Left ventricle myocardium superior (tissue), 1 donor: ENCODE results near the gene CAMSAP3. TPM values are rescaled to one million over a fixed set of nuclear protein-coding genes. Genes with fewer than 3 reads are reported as not detected.

Experiments used
- ATAC-seq: fragments of 200-7000 bp; cut with Tn5 transposase; one replicate; pipeline ENCODE4 v1.9.1; 2020; ENCODE audit warnings: mild to moderate bottlenecking, moderate library complexity
- DNase-seq: peaks from one replicate; pipeline ENCODE4 v3.0.0-alpha.2; 2020
- intact Hi-C: fragments of 100-400 bp; cut with micrococcal nuclease; formaldehyde crosslinking; loops from one replicate; pipeline ENCODE4 v1.11.0; 2022
- long read RNA-seq: library from polyadenylated mRNA; unstranded; transcript quantifications from one replicate; pipeline ENCODE4 v2.0.0, GENCODE V29; 2021
- total RNA-seq: library from RNA; stranded (reverse); fragmentation: NEBNext Ultra II Directional; extraction: Animal tissue kit (Norgen Biotek cat#: 25700); gene quantifications from one replicate; pipeline ENCODE4 v1.2.1, GENCODE V29; 2021
- donor health status: DM: no; HTN: yes; CAD: no; lungs with severe emphysema.

CAMSAP3 gene
- 2.6 TPM for total RNA-seq
- long read RNA-seq, partial matches to known transcripts = 7 of 9 reads
- long read RNA-seq, other reads (novel, unspliced or antisense) = 2 of 9 reads

DNA sequence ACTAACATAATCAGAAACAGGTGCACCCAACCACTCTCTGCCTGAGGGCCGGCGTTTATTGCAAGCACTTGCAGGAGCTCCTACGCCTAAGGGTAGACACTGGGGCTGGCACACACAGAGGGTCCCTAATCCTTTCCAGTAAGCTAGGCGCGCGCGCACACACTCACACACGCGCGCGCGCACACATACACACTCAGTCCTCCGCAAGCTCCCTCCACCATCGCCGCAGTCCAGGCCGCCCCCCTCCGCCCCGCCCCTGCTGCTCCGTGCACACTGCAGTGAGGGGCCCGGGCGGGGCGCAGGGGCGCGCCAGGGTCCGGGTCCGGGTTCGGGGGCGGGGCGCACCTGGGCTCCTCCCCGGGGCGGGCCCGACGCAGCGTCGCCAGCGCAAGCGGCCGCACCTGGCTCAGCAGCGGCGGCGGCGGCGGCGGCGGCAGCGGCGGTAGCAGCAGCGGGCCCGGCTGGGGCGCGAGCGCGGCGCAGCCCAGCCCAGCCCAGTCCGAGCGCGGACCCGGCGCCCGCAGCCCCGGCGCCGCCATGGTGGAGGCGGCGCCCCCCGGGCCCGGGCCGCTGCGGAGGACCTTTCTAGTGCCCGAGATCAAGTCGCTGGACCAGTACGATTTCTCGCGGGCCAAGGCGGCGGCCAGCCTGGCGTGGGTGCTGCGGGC lies at the start of gene CAMSAP3:
CAMSAP3 (plus strand) TSS at position 398 of the 668 bp plus-strand sequence; CDS start at position 538, 140 bp downstream.
- DNase-seq (peak; percentile 33), ATAC-seq (peak; percentile 72)
- intact Hi-C loops = no loop called here

DNA sequence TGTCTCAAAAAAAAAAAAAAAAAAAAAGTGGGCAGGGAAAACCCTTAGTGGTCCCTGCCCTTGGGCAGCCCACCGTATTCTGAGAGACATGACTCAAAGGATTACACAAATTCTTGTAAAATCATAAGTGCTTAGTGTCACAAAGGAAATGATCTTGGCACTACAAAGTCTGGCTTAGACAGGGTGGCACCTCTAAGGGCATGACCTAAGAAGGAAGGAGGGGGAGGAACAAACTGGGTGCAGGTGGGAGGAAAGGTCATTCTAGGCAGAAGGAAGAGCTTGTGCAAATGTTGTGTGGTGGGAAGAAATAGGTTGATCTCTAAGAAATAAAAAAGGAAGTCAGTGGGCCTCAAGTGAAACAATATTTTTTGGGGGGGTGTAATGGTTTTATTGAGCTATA lies 49.8 kb upstream of the CAMSAP3 start:
- intact Hi-C loops = no loop called here
- DNase-seq (no peak), ATAC-seq (no peak)

DNA sequence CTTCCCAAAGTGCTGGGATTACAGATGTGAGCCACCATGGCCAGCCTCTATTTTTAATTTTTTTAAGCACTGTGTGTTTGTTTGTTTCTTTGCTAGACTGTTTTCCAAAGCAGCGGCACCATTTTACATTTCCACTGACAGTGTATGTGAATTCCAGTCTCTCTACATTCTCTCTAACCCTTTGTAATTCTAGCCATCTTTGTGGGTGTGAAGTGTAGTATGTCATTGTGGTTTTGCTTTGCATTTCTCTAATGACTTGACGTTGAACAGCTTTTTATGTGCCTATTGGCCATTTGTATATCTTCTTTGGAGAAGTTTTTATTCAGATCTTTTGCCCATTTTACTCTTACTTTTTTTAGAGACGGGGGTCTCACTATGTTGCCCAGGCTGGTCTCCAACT lies 48.5 kb upstream of the CAMSAP3 start:
- ATAC-seq (no peak), DNase-seq (no peak)
- intact Hi-C loops = no loop called here

DNA sequence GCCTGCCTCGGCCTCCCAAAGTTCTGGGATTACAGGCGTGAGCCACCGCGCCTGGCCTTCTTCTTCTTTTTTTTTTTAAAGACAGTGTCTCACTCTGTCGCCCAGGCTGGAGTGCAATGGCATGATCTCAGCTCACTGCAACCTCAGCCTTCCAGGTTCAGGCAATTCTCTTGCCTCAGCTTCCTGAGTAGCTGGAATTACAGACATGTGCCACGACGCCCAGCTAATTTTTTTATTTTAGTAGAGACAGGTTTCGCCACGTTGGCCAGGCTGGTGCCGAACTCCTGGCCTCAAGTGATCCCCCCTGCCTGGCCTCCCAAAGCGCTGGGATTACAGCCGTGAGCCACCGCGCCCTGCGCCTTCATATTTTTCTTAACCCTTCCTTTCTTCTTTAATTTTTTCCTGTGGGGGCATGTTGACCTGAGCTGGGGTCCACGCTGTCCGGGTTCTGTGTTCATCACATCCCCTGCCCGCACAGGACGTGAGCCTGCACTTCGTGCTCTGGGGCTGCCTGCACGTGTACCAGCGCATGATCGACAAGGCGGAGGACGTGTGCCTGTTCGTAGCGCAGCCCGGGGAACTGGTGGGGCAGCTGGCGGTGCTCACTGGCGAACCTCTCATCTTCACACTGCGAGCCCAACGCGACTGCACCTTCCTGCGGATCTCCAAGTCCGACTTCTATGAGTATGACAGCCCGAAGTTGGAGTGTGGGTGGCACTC lies 46.1 kb upstream of the CAMSAP3 start:
- intact Hi-C loops = no loop called here
- peak; percentile 31 for DNase-seq
- ATAC-seq = no peak

GRCh38 chr19:7550169-7550770 lies 45.4 kb upstream of the CAMSAP3 start:
- ATAC-seq (peak; percentile 6), DNase-seq (peak; percentile 31)
- intact Hi-C loops = no loop called here

GRCh38 chr19:7550987-7551761 lies 44.5 kb upstream of the CAMSAP3 start:
- intact Hi-C loops = no loop called here

DNA sequence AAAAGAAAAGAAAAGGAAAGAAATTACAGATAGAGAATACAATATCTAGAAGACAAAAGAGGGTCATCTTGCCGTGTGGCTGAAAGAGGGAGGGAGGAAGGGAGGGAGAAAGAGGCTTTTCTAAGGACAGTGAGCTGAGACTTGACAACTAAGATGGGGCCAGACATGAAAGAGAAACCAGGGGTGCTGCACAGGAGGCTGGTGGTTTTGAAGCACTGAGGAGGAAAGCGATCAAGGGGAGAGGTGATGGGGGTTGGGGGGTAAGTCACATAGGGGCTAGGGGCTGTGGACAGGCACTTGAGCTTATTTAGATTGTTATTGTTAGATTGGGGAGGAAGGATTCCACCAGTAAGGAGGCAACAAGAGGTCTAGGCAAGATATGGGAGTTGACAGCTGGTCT lies 42.9 kb upstream of the CAMSAP3 start:
- ATAC-seq (no peak), DNase-seq (no peak)
- intact Hi-C loops = no loop called here

More at GRCh38 chr19:7550987-7551761, 44.5 kb upstream of the CAMSAP3 start:
- DNase-seq (peak; percentile 82), ATAC-seq (peak; percentile 95)

- intact Hi-C loops = no loop called here
- DNase-seq = no peak
- no peak for ATAC-seq
Measured at GRCh38 chr19:7554565-7554964, 41.1 kb upstream of the CAMSAP3 start.

GRCh38 chr19:7554990-7555864 lies 40.4 kb upstream of the CAMSAP3 start:
- intact Hi-C loops = no loop called here
- ATAC-seq (no peak), DNase-seq (no peak)

GRCh38 chr19:7556696-7557315 lies 38.9 kb upstream of the CAMSAP3 start:
- intact Hi-C loops = no loop called here
- DNase-seq = no peak
- ATAC-seq = no peak

DNA sequence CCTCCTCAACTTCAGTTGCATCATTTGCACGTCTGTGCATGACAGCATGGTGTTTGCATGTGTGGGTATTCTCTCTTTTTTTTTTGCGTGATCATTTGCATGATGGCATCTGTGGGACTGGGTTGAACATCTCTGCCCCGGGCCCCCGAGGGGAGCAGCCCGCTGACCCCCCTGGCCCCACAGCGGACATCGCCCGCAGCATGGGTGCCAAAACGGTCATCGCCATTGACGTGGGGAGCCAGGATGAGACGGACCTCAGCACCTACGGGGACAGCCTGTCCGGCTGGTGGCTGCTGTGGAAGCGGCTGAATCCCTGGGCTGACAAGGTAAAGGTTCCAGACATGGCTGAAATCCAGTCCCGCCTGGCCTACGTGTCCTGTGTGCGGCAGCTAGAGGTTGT lies 37.0 kb upstream of the CAMSAP3 start:
- no peak for DNase-seq
- ATAC-seq = no peak
- intact Hi-C loops = no loop called here

DNA sequence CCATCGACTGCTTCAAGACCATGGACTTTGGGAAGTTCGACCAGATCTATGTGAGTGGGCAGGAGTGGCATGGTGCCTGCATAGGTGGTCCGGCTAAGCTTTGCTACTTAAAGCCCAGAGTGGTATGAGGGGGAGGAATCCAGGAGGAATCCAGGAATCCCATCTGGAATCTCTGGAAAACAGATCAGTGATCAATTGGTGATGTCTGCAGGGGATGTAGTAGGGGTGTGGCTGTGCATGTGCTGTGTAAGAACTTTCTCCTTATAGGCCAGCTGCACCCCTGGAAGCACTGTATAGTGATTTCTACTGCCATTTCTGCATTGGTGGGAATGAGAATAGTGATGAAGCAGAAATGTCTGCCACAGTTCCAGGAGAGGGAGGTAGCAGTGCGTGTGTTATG lies 36.6 kb upstream of the CAMSAP3 start:
- intact Hi-C loops = no loop called here
- no peak for ATAC-seq

GRCh38 chr19:7560255-7560654 lies 35.4 kb upstream of the CAMSAP3 start:
- intact Hi-C loops = no loop called here
- no peak for ATAC-seq
- no peak for DNase-seq

More for the DNA sequence above, 36.6 kb upstream of the CAMSAP3 start:
- DNase-seq = no peak

GRCh38 chr19:7561325-7561724 lies 34.3 kb upstream of the CAMSAP3 start:
- ATAC-seq = peak; percentile 19
- DNase-seq = no peak
- intact Hi-C loops = no loop called here

DNA sequence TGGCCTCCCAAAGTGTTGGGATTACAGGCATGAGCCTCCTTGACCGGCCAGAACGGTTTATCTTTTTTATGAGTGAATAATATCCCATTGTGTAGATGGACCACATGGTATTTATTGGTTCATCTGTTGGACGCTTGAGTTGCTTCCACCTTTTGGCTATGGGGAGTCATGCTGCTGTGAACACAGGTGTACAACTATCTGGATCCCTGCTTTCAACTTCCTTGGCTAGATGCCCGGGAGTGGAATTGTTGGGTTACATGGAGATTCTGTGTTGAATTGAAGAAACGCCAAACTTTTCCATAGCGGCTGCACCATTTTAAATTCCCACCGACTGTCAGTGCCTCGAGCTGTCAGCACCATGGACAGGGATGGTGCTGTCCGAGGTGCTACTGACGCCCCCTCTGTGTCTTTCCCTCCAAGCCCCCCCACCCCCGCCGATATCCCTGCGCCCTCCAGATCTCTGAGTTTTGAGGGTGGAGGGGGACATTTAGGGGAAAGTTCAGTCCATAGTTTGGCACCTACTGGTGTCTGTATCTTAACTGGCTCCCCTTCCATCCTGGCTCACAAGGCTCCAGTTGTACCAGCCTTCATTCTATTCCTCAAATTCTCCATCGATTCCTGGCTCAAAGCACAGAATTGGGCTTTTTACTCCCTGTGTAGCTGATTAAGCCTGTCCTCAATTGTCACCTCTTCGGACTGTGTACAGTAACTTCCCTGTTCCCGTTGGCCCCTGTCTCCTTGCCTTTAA lies 32.8 kb upstream of the CAMSAP3 start:
- intact Hi-C loops = no loop called here
- ATAC-seq (no peak), DNase-seq (no peak)

- intact Hi-C loops = loop anchor here (5.0 kb wide), 1 partner anchor 237 kb away; no protein-coding TSS in a partner anchor
Measured at GRCh38 chr19:7564866-7565265, 30.8 kb upstream of the CAMSAP3 start.

DNA sequence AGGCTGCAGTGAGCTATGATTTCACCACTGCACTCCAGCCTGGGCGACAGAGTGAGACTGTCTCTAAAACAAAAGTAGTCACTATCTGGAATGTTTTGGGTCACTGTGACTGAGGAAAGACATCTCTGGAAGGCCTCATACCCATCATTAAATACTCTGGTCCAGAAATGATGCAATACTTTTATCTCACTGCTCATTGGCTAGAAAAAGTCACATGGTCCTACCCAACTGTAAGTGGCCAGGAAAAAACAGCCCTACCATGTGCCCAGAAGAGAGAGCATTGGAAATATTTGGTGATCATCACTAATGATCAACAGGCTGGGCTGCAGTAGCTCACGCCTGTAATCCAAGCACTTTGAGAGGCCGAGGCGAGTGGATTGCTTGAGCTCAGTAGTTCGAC lies 30.3 kb upstream of the CAMSAP3 start:
- ATAC-seq (no peak), DNase-seq (no peak)
- intact Hi-C loops = loop anchor here (5.0 kb wide), 1 partner anchor 237 kb away; no protein-coding TSS in a partner anchor

More at GRCh38 chr19:7564866-7565265, 30.8 kb upstream of the CAMSAP3 start:
- DNase-seq (no peak), ATAC-seq (no peak)
